CD4-positive, CD25-positive, alpha-beta regulatory T cell (primary cell): Measurements from ENCODE around the gene TRIM62. TPM values are rescaled to one million over a fixed set of nuclear protein-coding genes. Genes with fewer than 3 reads are reported as not detected.

Experiments
- ATAC-seq, 2 donors: fragments of 150-1000 bp; cut with Tn5 transposase; one replicate each; pipeline ENCODE4 v1.10.0; 2021; ENCODE audit warnings: low read depth in 2 of 2, moderate number of reproducible peaks in 2 of 2, moderate library complexity in 1 of 2
- DNase-seq, 3 donors: peaks; one replicate each; pipeline versions ENCODE4 v3.0.0 to v3.0.0-alpha.2; 2012 to 2022; ENCODE audit warnings: mixed read lengths in 1 of 3
- H3K27ac ChIP-seq: one replicate; pipeline ENCODE4 v1.7.0; 2013; ENCODE audit warnings: mild to moderate bottlenecking, low read length; ENCODE audit not compliant: insufficient read depth, poor library complexity, severe bottlenecking
- H3K27me3 ChIP-seq: one replicate; pipeline ENCODE4 v1.7.0; 2013; ENCODE audit warnings: low read length; ENCODE audit not compliant: control insufficient read depth, insufficient read depth
- H3K36me3 ChIP-seq: one replicate; pipeline ENCODE4 v1.7.0; 2013; ENCODE audit warnings: mild to moderate bottlenecking, low read length, moderate library complexity; ENCODE audit not compliant: control insufficient read depth, insufficient read depth
- H3K4me1 ChIP-seq: 2 replicates; pipeline ENCODE4 v1.7.0; 2013; ENCODE audit warnings: mild to moderate bottlenecking, low read length; ENCODE audit not compliant: insufficient read depth, control insufficient read depth, poor library complexity, severe bottlenecking
- H3K4me3 ChIP-seq: one replicate; pipeline ENCODE4 v1.7.0; 2013; ENCODE audit warnings: low read depth, mild to moderate bottlenecking, low read length, moderate library complexity
- H3K9me3 ChIP-seq, 2 experiments: 1 replicate in 1 of 2; 2 replicates in 1 of 2; pipeline ENCODE4 v1.7.0; 2013; ENCODE audit warnings: low read length in 2 of 2, mild to moderate bottlenecking in 1 of 2, moderate library complexity in 1 of 2; ENCODE audit not compliant: control insufficient read depth in 2 of 2
- H3K27ac Mint-ChIP-seq, 3 donors: one replicate each; pipeline ENCODE4 v1.8.0; 2020 to 2022; ENCODE audit warnings: mild to moderate bottlenecking in 3 of 3, mixed read lengths in 3 of 3, moderate library complexity in 2 of 3
- H3K27me3 Mint-ChIP-seq: one replicate; pipeline ENCODE4 v1.8.0; 2022; ENCODE audit warnings: mild to moderate bottlenecking, mixed read lengths
- H3K36me3 Mint-ChIP-seq: one replicate; pipeline ENCODE4 v1.8.0; 2020; ENCODE audit warnings: mixed read lengths
- H3K4me1 Mint-ChIP-seq, 4 donors: one replicate each; pipeline ENCODE4 v1.8.0; 2020 to 2022; ENCODE audit warnings: mixed read lengths in 4 of 4, mild to moderate bottlenecking in 1 of 4
- H3K4me3 Mint-ChIP-seq, 4 donors: one replicate each; pipeline ENCODE4 v1.8.0; 2020 to 2022; ENCODE audit warnings: mild to moderate bottlenecking in 4 of 4, mixed read lengths in 4 of 4, moderate library complexity in 3 of 4
- H3K9me3 Mint-ChIP-seq, 7 donors: one replicate each; pipeline ENCODE4 v1.8.0; 2020 to 2022; ENCODE audit warnings: mixed read lengths in 7 of 7, mild to moderate bottlenecking in 3 of 7, moderate library complexity in 2 of 7
- polyA plus RNA-seq, 4 donors: library from polyadenylated mRNA; unstranded; fragments of 300-500 nt; fragmentation: Illumina TruSeq; gene quantifications; one replicate each; pipeline ENCODE4 v1.2.3, GENCODE V29; 2021
- total RNA-seq: library from RNA; stranded (reverse); gene quantifications from one replicate; pipeline ENCODE4 v1.2.3, GENCODE V29; 2022

Gene TRIM62
- total and polyA plus RNA-seq, 5 donors from 2014 or later, result 5.6 to 29.1 (median 6.5) TPM

- Mint-ChIP-seq H3K4me3 (no peak overlapping the region), H3K27me3 (no peaks in the 10 kb centered on the region), H3K27ac (peak overlapping the region; percentile 50 to 92 (median 59)), H3K9me3 (no peaks in the 10 kb centered on the region), H3K4me1 (peaks cover 0 to 4% (median 2%) of the 10 kb centered on the region in 4 donors), H3K36me3 (peaks cover 28% of the 10 kb centered on the region)
- Histone ChIP-seq H3K36me3 (peaks cover 29% of the 10 kb centered on the region), H3K4me1 (no peaks in the 10 kb centered on the region), H3K27me3 (no peaks in the 10 kb centered on the region), H3K9me3 (no peaks in the 10 kb centered on the region), H3K27ac (no peak overlapping the region), H3K4me3 (no peak overlapping the region)
- DNase-seq, result no peak
- no peak for ATAC-seq
These were observed 25.8 kb downstream of the TRIM62 start for GRCh38 chr1:33155877-33156538.

DNA sequence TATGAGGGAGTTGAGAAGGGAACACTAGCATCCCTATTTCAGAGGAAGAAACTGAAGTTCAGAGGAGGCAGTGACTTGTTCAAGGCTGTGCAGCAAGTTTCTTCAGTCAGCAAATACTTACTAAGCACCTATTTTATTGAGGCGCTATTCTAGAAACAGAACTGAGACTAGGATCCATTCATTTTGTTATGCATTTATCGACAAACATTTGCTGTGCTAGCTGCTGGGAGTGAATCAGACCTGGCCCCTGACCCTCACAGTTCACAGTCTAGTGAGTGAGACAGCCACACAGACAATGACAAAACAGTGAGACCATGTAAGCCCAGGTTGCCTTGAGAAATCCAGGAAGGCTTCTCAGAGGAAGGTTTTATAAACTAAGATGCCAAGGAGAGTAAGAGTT, 28.2 kb downstream of the TRIM62 start:
- no peaks in the 10 kb centered on the region for H3K27me3 ChIP-seq
- no peak overlapping the region for H3K27ac ChIP-seq
- Mint-ChIP-seq H3K36me3 (peaks cover 28% of the 10 kb centered on the region), H3K27me3 (no peaks in the 10 kb centered on the region), H3K9me3 (no peaks in the 10 kb centered on the region), H3K4me3 (no peak overlapping the region), H3K4me1 (peaks cover 0 to 4% (median 2%) of the 10 kb centered on the region in 4 donors), H3K27ac (no peak overlapping the region)
- DNase-seq (no peak), ATAC-seq (no peak)
- no peaks in the 10 kb centered on the region for H3K9me3 ChIP-seq
- H3K36me3 ChIP-seq, result peaks cover 23% of the 10 kb centered on the region
- H3K4me3 ChIP-seq, result no peak overlapping the region
- no peaks in the 10 kb centered on the region for H3K4me1 ChIP-seq

DNA sequence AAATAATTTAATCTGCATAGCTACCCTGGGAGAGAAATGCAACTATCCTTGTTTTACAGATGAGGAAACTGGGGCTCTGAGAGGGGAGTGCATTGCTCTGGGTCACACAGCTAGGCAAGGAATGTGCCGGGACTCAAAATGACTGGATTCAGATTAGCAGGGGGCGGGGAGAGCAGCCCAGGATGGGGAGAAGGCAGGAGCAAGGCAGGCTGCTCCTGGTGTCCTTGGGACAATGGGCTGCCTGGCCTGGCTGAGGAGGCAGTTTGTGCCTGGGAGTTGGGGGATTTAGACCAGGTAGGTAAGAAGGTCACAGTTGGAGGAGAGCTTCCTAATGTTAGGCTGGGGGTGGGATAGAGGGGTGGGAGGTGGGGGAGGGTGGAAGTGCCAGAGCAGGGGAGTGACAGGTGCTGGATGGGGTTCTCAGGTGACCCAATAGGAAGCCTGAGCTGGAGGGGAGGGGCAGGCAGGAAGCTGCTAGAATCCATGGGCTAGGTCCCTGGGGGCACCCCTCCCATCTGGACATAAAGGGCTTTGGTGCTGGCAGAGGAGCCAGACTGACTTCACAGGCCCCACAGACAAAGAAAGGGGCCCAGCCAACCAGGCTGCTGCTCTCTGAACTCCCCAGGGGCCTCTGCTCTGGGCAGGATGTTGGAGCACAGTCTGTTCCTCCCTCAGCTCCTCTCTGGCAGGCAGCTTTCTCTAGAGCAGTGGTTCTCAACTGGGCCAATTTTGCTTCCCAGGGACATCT, 29.0 kb downstream of the TRIM62 start:
- Mint-ChIP-seq H3K4me3 (no peak overlapping the region), H3K4me1 (peaks cover 0 to 4% (median 2%) of the 10 kb centered on the region in 4 donors), H3K27ac (peak overlapping the region in 1 of 3 donors; percentile 62), H3K36me3 (peaks cover 30% of the 10 kb centered on the region), H3K27me3 (no peaks in the 10 kb centered on the region), H3K9me3 (no peaks in the 10 kb centered on the region)
- Histone ChIP-seq H3K9me3 (no peaks in the 10 kb centered on the region), H3K4me3 (no peak overlapping the region), H3K36me3 (peaks cover 17% of the 10 kb centered on the region), H3K27ac (no peak overlapping the region), H3K27me3 (no peaks in the 10 kb centered on the region), H3K4me1 (no peaks in the 10 kb centered on the region)
- ATAC-seq (no peak), DNase-seq (no peak)

DNA sequence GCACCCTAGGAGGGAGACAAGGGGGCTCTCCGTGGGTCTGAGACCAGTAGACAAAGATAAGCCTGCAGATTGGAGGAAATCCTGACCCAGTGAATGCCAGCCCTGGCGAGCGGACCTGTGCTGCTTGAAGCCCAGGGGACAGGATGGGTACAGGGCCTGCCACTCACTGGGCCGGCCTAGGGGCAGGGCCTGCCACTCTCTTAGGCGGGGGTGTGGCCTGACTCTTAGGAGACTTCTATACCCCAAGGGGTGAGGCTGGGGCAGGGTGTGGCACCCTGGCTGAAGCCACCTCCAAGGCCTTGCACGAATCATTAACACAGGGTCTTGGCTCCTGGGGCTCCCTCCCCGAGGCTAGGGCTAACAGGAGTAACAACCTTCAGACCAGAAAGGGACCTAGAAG, 30.7 kb downstream of the TRIM62 start:
- Histone ChIP-seq H3K4me1 (no peaks in the 10 kb centered on the region), H3K9me3 (no peaks in the 10 kb centered on the region), H3K36me3 (peaks cover 28% of the 10 kb centered on the region), H3K27me3 (no peaks in the 10 kb centered on the region), H3K27ac (no peak overlapping the region), H3K4me3 (no peak overlapping the region)
- ATAC-seq (no peak), DNase-seq (no peak)
- peaks cover 27% of the 10 kb centered on the region for H3K36me3 Mint-ChIP-seq
- H3K27ac Mint-ChIP-seq, result peak overlapping the region in 2 of 3 donors; percentile 64 to 77
- H3K9me3 Mint-ChIP-seq, result no peaks in the 10 kb centered on the region
- no peaks in the 10 kb centered on the region for H3K27me3 Mint-ChIP-seq
- H3K4me1 Mint-ChIP-seq, result peaks cover 0 to 4% (median 2%) of the 10 kb centered on the region in 4 donors
- no peak overlapping the region for H3K4me3 Mint-ChIP-seq

DNA sequence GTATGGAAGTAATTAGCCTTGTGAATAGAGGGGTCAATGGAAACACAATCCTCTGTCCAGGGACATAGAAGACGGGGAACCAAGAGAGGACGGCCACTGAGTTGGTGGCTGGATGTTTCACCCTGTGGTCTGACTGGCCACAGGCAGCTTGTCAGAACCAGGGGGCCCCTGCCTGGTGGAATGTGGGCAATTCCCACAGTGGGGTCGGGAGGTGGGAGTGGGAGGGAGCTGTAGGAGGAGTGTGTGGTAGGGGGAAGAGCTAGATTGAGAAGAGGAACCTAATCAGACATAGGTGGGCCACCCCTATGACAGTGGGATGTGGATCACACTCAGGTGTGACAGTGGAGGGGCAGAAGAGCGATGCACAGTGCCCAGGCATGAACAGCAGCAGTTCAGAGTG, 31.3 kb downstream of the TRIM62 start:
- Histone ChIP-seq H3K27ac (no peak overlapping the region), H3K36me3 (peaks cover 31% of the 10 kb centered on the region), H3K4me1 (no peaks in the 10 kb centered on the region), H3K9me3 (no peaks in the 10 kb centered on the region), H3K4me3 (no peak overlapping the region), H3K27me3 (no peaks in the 10 kb centered on the region)
- DNase-seq (no peak), ATAC-seq (no peak)
- H3K27ac Mint-ChIP-seq, result peak overlapping the region in 1 of 3 donors; percentile 64
- no peaks in the 10 kb centered on the region for H3K9me3 Mint-ChIP-seq
- no peak overlapping the region for H3K4me3 Mint-ChIP-seq
- H3K36me3 Mint-ChIP-seq, result peaks cover 24% of the 10 kb centered on the region
- no peaks in the 10 kb centered on the region for H3K27me3 Mint-ChIP-seq
- H3K4me1 Mint-ChIP-seq, result peaks cover 0 to 4% (median 2%) of the 10 kb centered on the region in 4 donors

DNA sequence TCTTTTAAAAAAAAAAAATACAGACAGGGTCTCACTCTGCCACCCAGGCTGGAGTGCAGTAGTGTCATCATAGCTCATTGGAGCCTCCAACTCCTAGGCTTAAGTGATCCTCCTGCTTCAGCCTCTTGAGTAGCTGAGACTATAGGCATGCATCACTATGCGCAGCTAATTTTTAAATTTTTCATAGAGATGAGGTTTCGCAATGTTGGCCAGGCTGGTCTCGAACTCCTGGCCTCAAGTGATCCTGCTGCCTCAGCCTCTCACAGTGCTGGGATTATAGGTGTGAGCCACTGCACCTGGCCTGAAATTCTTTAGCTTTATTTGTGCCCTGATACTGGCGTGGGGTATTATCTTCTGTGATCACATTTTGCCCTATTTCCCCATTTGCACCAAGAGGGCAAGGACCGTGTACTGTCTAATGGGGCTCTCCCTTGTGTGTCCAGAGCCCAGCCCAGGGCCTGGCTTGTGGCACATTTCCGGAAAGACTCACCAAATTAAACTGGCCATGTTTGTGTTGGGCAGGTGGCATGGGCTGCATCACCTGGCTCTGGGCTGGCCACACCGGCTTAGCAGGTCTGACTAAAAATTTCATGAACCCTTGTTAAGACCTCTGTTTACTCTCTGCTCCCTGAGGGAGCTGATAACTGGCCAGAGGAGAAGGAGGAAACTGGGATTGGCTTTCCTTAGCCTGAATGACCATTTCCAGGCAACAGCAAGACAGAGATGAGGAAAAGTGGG, 32.2 kb downstream of the TRIM62 start:
- H3K4me3 ChIP-seq, result no peak overlapping the region
- peaks cover 21% of the 10 kb centered on the region for H3K36me3 Mint-ChIP-seq
- H3K4me1 ChIP-seq, result no peaks in the 10 kb centered on the region
- H3K27me3 Mint-ChIP-seq, result no peaks in the 10 kb centered on the region
- H3K27ac ChIP-seq, result no peak overlapping the region
- H3K4me1 Mint-ChIP-seq, result peaks cover 0 to 4% (median 2%) of the 10 kb centered on the region in 4 donors
- no peaks in the 10 kb centered on the region for H3K9me3 ChIP-seq
- no peaks in the 10 kb centered on the region for H3K9me3 Mint-ChIP-seq
- peak overlapping the region in 2 of 3 donors; percentile 2 to 64 for H3K27ac Mint-ChIP-seq
- no peaks in the 10 kb centered on the region for H3K27me3 ChIP-seq
- no peak for ATAC-seq
- no peak for DNase-seq
- peaks cover 32% of the 10 kb centered on the region for H3K36me3 ChIP-seq
- H3K4me3 Mint-ChIP-seq, result no peak overlapping the region

DNA sequence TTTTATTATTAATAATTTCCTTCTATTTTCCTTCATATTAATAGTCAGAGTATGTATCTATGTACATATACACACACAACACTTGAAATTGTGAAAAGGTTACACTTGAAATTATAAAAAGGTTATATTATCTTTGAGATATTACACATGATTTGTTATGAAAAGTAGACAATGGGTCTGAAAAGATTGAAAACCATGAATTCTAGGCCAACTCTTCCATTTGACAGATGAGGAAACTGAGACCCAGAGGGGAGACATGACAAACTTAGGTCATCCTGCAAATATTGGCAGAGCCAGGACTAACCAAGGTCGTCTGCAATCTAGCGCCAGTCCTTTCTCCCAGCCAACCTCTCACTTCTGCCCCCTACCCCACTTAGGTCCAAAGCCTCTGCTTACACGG, 33.2 kb downstream of the TRIM62 start:
- Mint-ChIP-seq H3K27ac (no peak overlapping the region), H3K36me3 (peaks cover 16% of the 10 kb centered on the region), H3K27me3 (no peaks in the 10 kb centered on the region), H3K9me3 (no peaks in the 10 kb centered on the region), H3K4me1 (peaks cover 0 to 3% (median 0%) of the 10 kb centered on the region in 4 donors), H3K4me3 (no peak overlapping the region)
- Histone ChIP-seq H3K36me3 (peaks cover 30% of the 10 kb centered on the region), H3K27ac (no peak overlapping the region), H3K9me3 (no peaks in the 10 kb centered on the region), H3K4me1 (no peaks in the 10 kb centered on the region), H3K4me3 (no peak overlapping the region), H3K27me3 (no peaks in the 10 kb centered on the region)
- DNase-seq (no peak), ATAC-seq (no peak)
